Immature natural killer cell (primary cell): ENCODE results near the gene DEPDC1B. TPM values are rescaled to one million over a fixed set of nuclear protein-coding genes. Genes with fewer than 3 reads are reported as not detected.
A peak's percentile ranks its signal among the peaks of the same experiment; 100 is the strongest.
"Not testable (repeated sequence)": the region's sequence is repeated elsewhere in the genome, so short reads cannot be mapped to it uniquely, and the experiment has no call there.

Experiments used
- DNase-seq, 3 donors: peaks; one replicate each; pipeline ENCODE4 v3.0.0; 2022; ENCODE audit warnings: mixed read lengths in 1 of 3
- H3K27ac Mint-ChIP-seq, 6 donors: one replicate each; pipeline ENCODE4 v1.8.0; 2020; ENCODE audit warnings: mixed read lengths in 6 of 6, mild to moderate bottlenecking in 5 of 6, inconsistent platforms in 4 of 6, moderate library complexity in 3 of 6
- H3K27me3 Mint-ChIP-seq, 3 donors: one replicate each; pipeline ENCODE4 v1.8.0; 2020 to 2021; ENCODE audit warnings: low read depth in 3 of 3, mild to moderate bottlenecking in 3 of 3, mixed read lengths in 3 of 3, moderate library complexity in 3 of 3, inconsistent platforms in 1 of 3
- H3K36me3 Mint-ChIP-seq, 3 donors: one replicate each; pipeline ENCODE4 v1.8.0; 2020; ENCODE audit warnings: mixed read lengths in 3 of 3, inconsistent platforms in 2 of 3, mild to moderate bottlenecking in 2 of 3
- H3K4me1 Mint-ChIP-seq, 2 donors: one replicate each; pipeline ENCODE4 v1.8.0; 2020; ENCODE audit warnings: inconsistent platforms in 2 of 2, mild to moderate bottlenecking in 2 of 2, mixed read lengths in 2 of 2, moderate library complexity in 1 of 2
- H3K4me3 Mint-ChIP-seq, 5 donors: one replicate each; pipeline ENCODE4 v1.8.0; 2020; ENCODE audit warnings: mild to moderate bottlenecking in 5 of 5, mixed read lengths in 5 of 5, inconsistent platforms in 3 of 5, moderate library complexity in 3 of 5
- H3K9me3 Mint-ChIP-seq, 6 donors: one replicate each; pipeline ENCODE4 v1.8.0; 2020; ENCODE audit warnings: mild to moderate bottlenecking in 6 of 6, mixed read lengths in 6 of 6, inconsistent platforms in 4 of 6, moderate library complexity in 3 of 6
- polyA plus RNA-seq, 3 donors: library from polyadenylated mRNA; unstranded; fragments of 300-500 nt; fragmentation: Illumina TruSeq; gene quantifications; one replicate each; pipeline ENCODE4 v1.2.3, GENCODE V29; 2021

DEPDC1B gene
- polyA plus RNA-seq, 3 donors from 2014 or later: 0.67 to 1.4 (median 0.88) TPM

GRCh38 chr5:60715201-60715928, 15.4 kb upstream of the DEPDC1B start:
- not testable (repeated sequence) for H3K27me3 Mint-ChIP-seq, H3K4me3 Mint-ChIP-seq, H3K36me3 Mint-ChIP-seq, H3K27ac Mint-ChIP-seq, H3K9me3 Mint-ChIP-seq, DNase-seq, H3K4me1 Mint-ChIP-seq

GRCh38 chr5:60712950-60713349, 13.0 kb upstream of the DEPDC1B start:
- Mint-ChIP-seq H3K4me1 (no peaks in the 10 kb centered on the region), H3K9me3 (peaks cover 0 to 9% (median 0%) of the 10 kb centered on the region in 6 donors), H3K4me3 (no peak overlapping the region), H3K27me3 (peaks cover 2 to 7% (median 2%) of the 10 kb centered on the region in 3 donors), H3K27ac (no peak overlapping the region), H3K36me3 (no peaks in the 10 kb centered on the region)
- no peak for DNase-seq

- not testable (repeated sequence) for H3K27me3 Mint-ChIP-seq, DNase-seq, H3K36me3 Mint-ChIP-seq, H3K27ac Mint-ChIP-seq, H3K9me3 Mint-ChIP-seq, H3K4me1 Mint-ChIP-seq, H3K4me3 Mint-ChIP-seq
Observed at GRCh38 chr5:60711892-60712291, 11.9 kb upstream of the DEPDC1B start.

- Mint-ChIP-seq H3K9me3 (peaks cover 0 to 5% (median 0%) of the 10 kb centered on the region in 6 donors), H3K36me3 (no peaks in the 10 kb centered on the region), H3K4me1 (no peaks in the 10 kb centered on the region), H3K27me3 (peaks cover 2 to 7% (median 5%) of the 10 kb centered on the region in 3 donors), H3K27ac (no peak overlapping the region), H3K4me3 (no peak overlapping the region)
- DNase-seq: no peak
Observed at GRCh38 chr5:60710362-60710761, 10.4 kb upstream of the DEPDC1B start.

GRCh38 chr5:60705144-60705543, 5.2 kb upstream of the DEPDC1B start:
- Mint-ChIP-seq H3K36me3 (no peaks in the 10 kb centered on the region), H3K9me3 (peaks cover 0 to 4% (median 0%) of the 10 kb centered on the region in 6 donors), H3K27ac (no peak overlapping the region), H3K27me3 (peaks cover 4 to 8% (median 5%) of the 10 kb centered on the region in 3 donors), H3K4me1 (peaks cover 7 to 16% of the 10 kb centered on the region in 2 donors), H3K4me3 (no peak overlapping the region)
- DNase-seq: no peak

- H3K36me3 Mint-ChIP-seq: no peaks in the 10 kb centered on the region
- peaks cover 5 to 9% (median 7%) of the 10 kb centered on the region in 3 donors for H3K27me3 Mint-ChIP-seq
- DNase-seq: no peak
- no peak overlapping the region for H3K27ac Mint-ChIP-seq
- peaks cover 14 to 22% of the 10 kb centered on the region in 2 donors for H3K4me1 Mint-ChIP-seq
- no peak overlapping the region for H3K4me3 Mint-ChIP-seq
- H3K9me3 Mint-ChIP-seq: peaks cover 0 to 4% (median 0%) of the 10 kb centered on the region in 6 donors
Observed at GRCh38 chr5:60703944-60704343, 4.0 kb upstream of the DEPDC1B start.

- peaks cover 0 to 4% (median 0%) of the 10 kb centered on the region in 6 donors for H3K9me3 Mint-ChIP-seq
- no peak for DNase-seq
- H3K4me1 Mint-ChIP-seq: peaks cover 20 to 26% of the 10 kb centered on the region in 2 donors
- peaks cover 2 to 8% (median 6%) of the 10 kb centered on the region in 3 donors for H3K27me3 Mint-ChIP-seq
- peak overlapping the region in 3 of 6 donors; percentile 1 to 63 (median 46) for H3K27ac Mint-ChIP-seq
- no peaks in the 10 kb centered on the region for H3K36me3 Mint-ChIP-seq
- peak overlapping the region; percentile 1 to 89 (median 52) for H3K4me3 Mint-ChIP-seq
Observed at GRCh38 chr5:60701321-60701968, 1.5 kb upstream of the DEPDC1B start.

GRCh38 chr5:60700416-60700757, 421 bp upstream of the DEPDC1B start:
- DNase-seq: no peak
- peak overlapping the region; percentile 89 to 94 (median 91) for H3K4me3 Mint-ChIP-seq
- H3K27me3 Mint-ChIP-seq: peaks cover 2 to 8% (median 6%) of the 10 kb centered on the region in 3 donors
- H3K9me3 Mint-ChIP-seq: peaks cover 0 to 4% (median 0%) of the 10 kb centered on the region in 6 donors
- H3K4me1 Mint-ChIP-seq: peaks cover 20 to 26% of the 10 kb centered on the region in 2 donors
- H3K36me3 Mint-ChIP-seq: no peaks in the 10 kb centered on the region
- peak overlapping the region; percentile 64 to 91 (median 81) for H3K27ac Mint-ChIP-seq

GRCh38 chr5:60699288-60699608, 718 bp downstream of the DEPDC1B start:
- H3K27ac Mint-ChIP-seq: peak overlapping the region; percentile 64 to 91 (median 80)
- H3K27me3 Mint-ChIP-seq: peaks cover 2 to 8% (median 6%) of the 10 kb centered on the region in 3 donors
- peaks cover 20 to 26% of the 10 kb centered on the region in 2 donors for H3K4me1 Mint-ChIP-seq
- no peak for DNase-seq
- H3K4me3 Mint-ChIP-seq: peak overlapping the region; percentile 89 to 94 (median 91)
- H3K36me3 Mint-ChIP-seq: no peaks in the 10 kb centered on the region
- H3K9me3 Mint-ChIP-seq: peaks cover 0 to 4% (median 0%) of the 10 kb centered on the region in 6 donors

GRCh38 chr5:60698336-60698735, 1.6 kb downstream of the DEPDC1B start:
- no peak for DNase-seq
- Mint-ChIP-seq H3K4me1 (peaks cover 20 to 26% of the 10 kb centered on the region in 2 donors), H3K9me3 (peaks cover 0 to under 1% (median 0%) of the 10 kb centered on the region in 6 donors), H3K27me3 (peaks cover 2 to 8% (median 4%) of the 10 kb centered on the region in 3 donors), H3K4me3 (peak overlapping the region; percentile 34 to 91 (median 45)), H3K27ac (no peak overlapping the region), H3K36me3 (no peaks in the 10 kb centered on the region)

GRCh38 chr5:60690326-60690725, 9.6 kb downstream of the DEPDC1B start:
- H3K9me3 Mint-ChIP-seq: no peaks in the 10 kb centered on the region
- H3K27me3 Mint-ChIP-seq: no peaks in the 10 kb centered on the region
- H3K36me3 Mint-ChIP-seq: no peaks in the 10 kb centered on the region
- no peaks in the 10 kb centered on the region for H3K4me1 Mint-ChIP-seq
- no peak overlapping the region for H3K4me3 Mint-ChIP-seq
- DNase-seq: no peak
- H3K27ac Mint-ChIP-seq: no peak overlapping the region

GRCh38 chr5:60688980-60689379, 11.0 kb downstream of the DEPDC1B start:
- no peak for DNase-seq
- Mint-ChIP-seq H3K27ac (no peak overlapping the region), H3K27me3 (no peaks in the 10 kb centered on the region), H3K4me1 (no peaks in the 10 kb centered on the region), H3K36me3 (no peaks in the 10 kb centered on the region), H3K9me3 (no peaks in the 10 kb centered on the region), H3K4me3 (no peak overlapping the region)

GRCh38 chr5:60687927-60688720, 11.8 kb downstream of the DEPDC1B start:
- Mint-ChIP-seq H3K4me3 (no peak overlapping the region), H3K9me3 (no peaks in the 10 kb centered on the region), H3K36me3 (no peaks in the 10 kb centered on the region), H3K4me1 (no peaks in the 10 kb centered on the region), H3K27ac (no peak overlapping the region), H3K27me3 (no peaks in the 10 kb centered on the region)
- DNase-seq: no peak

GRCh38 chr5:60686157-60686556, 13.8 kb downstream of the DEPDC1B start:
- Mint-ChIP-seq H3K27me3 (no peaks in the 10 kb centered on the region), H3K27ac (no peak overlapping the region), H3K4me3 (no peak overlapping the region), H3K36me3 (no peaks in the 10 kb centered on the region), H3K4me1 (no peaks in the 10 kb centered on the region), H3K9me3 (no peaks in the 10 kb centered on the region)
- DNase-seq: no peak
